Measurements from ENCODE around the gene SPRY1.

GRCh38 chr4:123406872-123407271 lies 10.3 kb downstream of the SPRY1 start:
- TF ChIP-seq CTCF (conservative IDR thresholded peaks at IDR 0.05; ENCODE audit: low read length): no peak
- TF ChIP-seq EZH2phosphoT487 (IDR thresholded peaks at IDR 0.05; ENCODE audit: borderline replicate concordance): no peak

Data from Loucy (cell line).